ENCODE measurements around the gene B4GALNT3.

B4GALNT3 gene

GRCh38 chr12:531951-532585, 72.3 kb downstream of the B4GALNT3 start:
- H3K9me3 Mint-ChIP-seq = peaks cover 22% of the 10 kb centered on the region
- peaks cover 5% of the 10 kb centered on the region for H3K27me3 Mint-ChIP-seq
- H3K36me3 Mint-ChIP-seq (ENCODE audit: low read depth) = no peaks in the 10 kb centered on the region
- no peak overlapping the region for H3K4me3 Mint-ChIP-seq
- H3K27ac Mint-ChIP-seq = no peak overlapping the region
- no peaks in the 10 kb centered on the region for H3K4me1 Mint-ChIP-seq (ENCODE audit: low read depth)
- intact Hi-C loops (cut with micrococcal nuclease) = no loop called here

- no peak overlapping the region for H3K27ac Mint-ChIP-seq
- H3K4me3 Mint-ChIP-seq = no peak overlapping the region
- peaks cover 22% of the 10 kb centered on the region for H3K9me3 Mint-ChIP-seq
- no peaks in the 10 kb centered on the region for H3K4me1 Mint-ChIP-seq (ENCODE audit: low read depth)
- peaks cover 5% of the 10 kb centered on the region for H3K27me3 Mint-ChIP-seq
- intact Hi-C loops (cut with micrococcal nuclease) = no loop called here
- no peaks in the 10 kb centered on the region for H3K36me3 Mint-ChIP-seq (ENCODE audit: low read depth)
Observed at GRCh38 chr12:532908-533565, 73.3 kb downstream of the B4GALNT3 start.

GRCh38 chr12:533718-534117, 74.0 kb downstream of the B4GALNT3 start:
- H3K36me3 Mint-ChIP-seq (ENCODE audit: low read depth) = no peaks in the 10 kb centered on the region
- no peak overlapping the region for H3K4me3 Mint-ChIP-seq
- intact Hi-C loops (cut with micrococcal nuclease) = no loop called here
- H3K4me1 Mint-ChIP-seq (ENCODE audit: low read depth) = peaks cover 1% of the 10 kb centered on the region
- no peak overlapping the region for H3K27ac Mint-ChIP-seq
- peaks cover 22% of the 10 kb centered on the region for H3K9me3 Mint-ChIP-seq
- H3K27me3 Mint-ChIP-seq = peaks cover 6% of the 10 kb centered on the region

- Mint-ChIP-seq H3K27me3 (peaks cover 11% of the 10 kb centered on the region), H3K4me3 (no peak overlapping the region), H3K36me3 (ENCODE audit: low read depth) (no peaks in the 10 kb centered on the region), H3K27ac (no peak overlapping the region), H3K4me1 (ENCODE audit: low read depth) (peaks cover 6% of the 10 kb centered on the region), H3K9me3 (peaks cover 22% of the 10 kb centered on the region)
- intact Hi-C loops (cut with micrococcal nuclease) = no loop called here
Observed at GRCh38 chr12:534216-534615, 74.5 kb downstream of the B4GALNT3 start.

- H3K27me3 Mint-ChIP-seq = peaks cover 23% of the 10 kb centered on the region
- peaks cover 19% of the 10 kb centered on the region for H3K9me3 Mint-ChIP-seq
- intact Hi-C loops (cut with micrococcal nuclease) = no loop called here
- no peaks in the 10 kb centered on the region for H3K36me3 Mint-ChIP-seq (ENCODE audit: low read depth)
- H3K4me3 Mint-ChIP-seq = no peak overlapping the region
- H3K4me1 Mint-ChIP-seq (ENCODE audit: low read depth) = peaks cover 8% of the 10 kb centered on the region
- no peak overlapping the region for H3K27ac Mint-ChIP-seq
Observed at GRCh38 chr12:535396-535795, 75.7 kb downstream of the B4GALNT3 start.

GRCh38 chr12:536751-537245, 77.1 kb downstream of the B4GALNT3 start:
- Mint-ChIP-seq H3K4me3 (no peak overlapping the region), H3K27me3 (peaks cover 33% of the 10 kb centered on the region), H3K27ac (no peak overlapping the region), H3K4me1 (ENCODE audit: low read depth) (peaks cover 8% of the 10 kb centered on the region), H3K9me3 (peaks cover 11% of the 10 kb centered on the region), H3K36me3 (ENCODE audit: low read depth) (no peaks in the 10 kb centered on the region)
- intact Hi-C loops (cut with micrococcal nuclease) = no loop called here

- H3K27me3 Mint-ChIP-seq = peaks cover 42% of the 10 kb centered on the region
- no peaks in the 10 kb centered on the region for H3K36me3 Mint-ChIP-seq (ENCODE audit: low read depth)
- no peak overlapping the region for H3K4me3 Mint-ChIP-seq
- intact Hi-C loops (cut with micrococcal nuclease) = no loop called here
- H3K27ac Mint-ChIP-seq = no peak overlapping the region
- H3K9me3 Mint-ChIP-seq = peaks cover 1% of the 10 kb centered on the region
- H3K4me1 Mint-ChIP-seq (ENCODE audit: low read depth) = peaks cover 18% of the 10 kb centered on the region
Observed at GRCh38 chr12:537772-538171, 78.0 kb downstream of the B4GALNT3 start.

- peaks cover 21% of the 10 kb centered on the region for H3K4me1 Mint-ChIP-seq (ENCODE audit: low read depth)
- H3K27ac Mint-ChIP-seq = no peak overlapping the region
- H3K4me3 Mint-ChIP-seq = no peak overlapping the region
Observed at GRCh38 chr12:538731-539539, 79.2 kb downstream of the B4GALNT3 start.

GRCh38 chr12:539540-540310, 80.0 kb downstream of the B4GALNT3 start:
- Mint-ChIP-seq H3K27me3 (peaks cover 56% of the 10 kb centered on the region), H3K27ac (no peak overlapping the region), H3K4me1 (ENCODE audit: low read depth) (peaks cover 28% of the 10 kb centered on the region), H3K4me3 (no peak overlapping the region), H3K9me3 (no peaks in the 10 kb centered on the region), H3K36me3 (ENCODE audit: low read depth) (no peaks in the 10 kb centered on the region)
- intact Hi-C loops (cut with micrococcal nuclease) = no loop called here

More at GRCh38 chr12:538731-539539, 79.2 kb downstream of the B4GALNT3 start:
- Mint-ChIP-seq H3K36me3 (ENCODE audit: low read depth) (no peaks in the 10 kb centered on the region), H3K27me3 (peaks cover 48% of the 10 kb centered on the region), H3K9me3 (no peaks in the 10 kb centered on the region)
- intact Hi-C loops (cut with micrococcal nuclease) = no loop called here

- H3K9me3 Mint-ChIP-seq = no peaks in the 10 kb centered on the region
- H3K27ac Mint-ChIP-seq = no peak overlapping the region
Observed at GRCh38 chr12:541676-542324, 82.1 kb downstream of the B4GALNT3 start.

GRCh38 chr12:542395-543113, 82.8 kb downstream of the B4GALNT3 start:
- Mint-ChIP-seq H3K9me3 (no peaks in the 10 kb centered on the region), H3K27me3 (peaks cover 65% of the 10 kb centered on the region), H3K4me1 (ENCODE audit: low read depth) (peaks cover 45% of the 10 kb centered on the region), H3K27ac (no peak overlapping the region), H3K4me3 (no peak overlapping the region), H3K36me3 (ENCODE audit: low read depth) (no peaks in the 10 kb centered on the region)
- intact Hi-C loops (cut with micrococcal nuclease) = no loop called here

More at GRCh38 chr12:541676-542324, 82.1 kb downstream of the B4GALNT3 start:
- H3K27me3 Mint-ChIP-seq = peaks cover 61% of the 10 kb centered on the region
- intact Hi-C loops (cut with micrococcal nuclease) = no loop called here
- peaks cover 41% of the 10 kb centered on the region for H3K4me1 Mint-ChIP-seq (ENCODE audit: low read depth)
- no peaks in the 10 kb centered on the region for H3K36me3 Mint-ChIP-seq (ENCODE audit: low read depth)
- no peak overlapping the region for H3K4me3 Mint-ChIP-seq

- H3K36me3 Mint-ChIP-seq (ENCODE audit: low read depth) = no peaks in the 10 kb centered on the region
- H3K4me1 Mint-ChIP-seq (ENCODE audit: low read depth) = peaks cover 45% of the 10 kb centered on the region
- H3K27me3 Mint-ChIP-seq = peaks cover 71% of the 10 kb centered on the region
- no peak overlapping the region for H3K4me3 Mint-ChIP-seq
- H3K27ac Mint-ChIP-seq = no peak overlapping the region
- intact Hi-C loops (cut with micrococcal nuclease) = no loop called here
- no peaks in the 10 kb centered on the region for H3K9me3 Mint-ChIP-seq
Observed at GRCh38 chr12:543114-543451, 83.3 kb downstream of the B4GALNT3 start.

GRCh38 chr12:544142-544541, 84.4 kb downstream of the B4GALNT3 start:
- H3K27me3 Mint-ChIP-seq = peaks cover 75% of the 10 kb centered on the region
- H3K4me3 Mint-ChIP-seq = no peak overlapping the region

More at GRCh38 chr12:544142-544541, 84.4 kb downstream of the B4GALNT3 start:
- Mint-ChIP-seq H3K4me1 (ENCODE audit: low read depth) (peaks cover 39% of the 10 kb centered on the region), H3K36me3 (ENCODE audit: low read depth) (no peaks in the 10 kb centered on the region), H3K9me3 (no peaks in the 10 kb centered on the region), H3K27ac (no peak overlapping the region)
- intact Hi-C loops (cut with micrococcal nuclease) = no loop called here

All from dendritic cell treated with granulocyte-macrophage colony-stimulating factor and Interleukin-4, amounts not matched to agents 40 ng/mL and 50 ng/mL, for 4 days (primary cell).